ENCODE measurements around the gene TRIM59. TPM values are rescaled to one million over a fixed set of nuclear protein-coding genes. Genes with fewer than 3 reads are reported as not detected.

TRIM59 gene
- polyA plus RNA-seq, 1 of the 3 experiments (the other 2 are of a cell fraction) = 4.1 TPM

- TF ChIP-seq ZBTB33 (IDR thresholded peaks at IDR 0.05; ENCODE audit: borderline replicate concordance, low read depth) (no peak), TEAD4 (IDR thresholded peaks at IDR 0.05; ENCODE audit: borderline replicate concordance, insufficient read depth) (no peak), FOXJ3 (CRISPR knock-in tag; IDR thresholded peaks at IDR 0.05) (no peak), SIN3A (IDR thresholded peaks at IDR 0.05; ENCODE audit: borderline replicate concordance, low read depth, low read length) (no peak), EZH2phosphoT487 (IDR thresholded peaks at IDR 0.05; ENCODE audit: borderline replicate concordance, low read depth) (no peak; the same call in 1 of the 2 replicates), CTCF (IDR thresholded peaks at IDR 0.05) (no peak), NFIC (IDR thresholded peaks at IDR 0.05; ENCODE audit: borderline replicate concordance) (no peak)
Measured at GRCh38 chr3:160402221-160403027, 47.2 kb downstream of the TRIM59 start (continued).

GRCh38 chr3:160401291-160402095, 48.1 kb downstream of the TRIM59 start:
- no peak for DNase-seq
- H3K27me3 ChIP-seq (ENCODE audit: insufficient read depth) = no peaks in the 10 kb centered on the region
- peak overlapping the region; percentile 99 for H3K9ac ChIP-seq
- no peak overlapping the region for H2AFZ ChIP-seq (ENCODE audit: low read depth)
- H3K36me3 ChIP-seq (replicated peaks in 1 of 2; ENCODE audit: control insufficient read depth in 1 of 2, insufficient read depth in 2 of 2, low read length in 1 of 2) = peaks cover 25 to 27% of the 10 kb centered on the region in 2 experiments
- H3K27ac ChIP-seq (ENCODE audit: low read depth in 2 of 2, low read length in 1 of 2) = peak overlapping the region; percentile 88 to 94
- H3K79me2 ChIP-seq (ENCODE audit: insufficient read depth) = peaks cover 95% of the 10 kb centered on the region
- H3F3A ChIP-seq (replicated peaks; ENCODE audit: insufficient read depth) = peaks cover 11% of the 10 kb centered on the region
- peaks cover 6 to 11% of the 10 kb centered on the region in 2 experiments; a peak in 3 of 4 replicates for H3K4me1 ChIP-seq (ENCODE audit: control insufficient read depth in 1 of 2, insufficient read depth in 2 of 2, low read depth in 1 of 2, low read length in 1 of 2)
- 2% methylated on average over 16 of the region's 16 CpGs for WGBS (ENCODE audit: low lambda C conversion rate)
- peaks cover 24% of the 10 kb centered on the region; the same call in 1 of the 2 replicates for H4K20me1 ChIP-seq (ENCODE audit: insufficient read depth)
- H3K9me3 ChIP-seq = no peaks in the 10 kb centered on the region
- peak overlapping the region; percentile 79 to 96 for H3K4me3 ChIP-seq (ENCODE audit: low read depth in 2 of 2, low read length in 1 of 2)
- no peaks in the 10 kb centered on the region for H3K9me2 ChIP-seq
- ChIA-PET POLR2A (interaction anchor here (0.9 to 1.4 kb wide), 2 partner anchors 11 to 176 kb away, joined by 3 read pairs; partner anchors contain the start of gene C3orf80), CTCF (interaction anchor here (0.9 to 1.6 kb wide), 3 partner anchors 12 to 573 kb away, joined by 3 to 9 read pairs (median 6); no protein-coding TSS in a partner anchor)
- TF ChIP-seq USF1 (IDR thresholded peaks at IDR 0.05; ENCODE audit: borderline replicate concordance, low read depth) = no peak
- no peak for TF ChIP-seq RFX5 (IDR thresholded peaks at IDR 0.05; ENCODE audit: low read length)
- no peak for TF ChIP-seq SIN3A (IDR thresholded peaks at IDR 0.05; ENCODE audit: borderline replicate concordance, low read depth, low read length)
- TF ChIP-seq JUND (IDR thresholded peaks at IDR 0.05) = no peak
- TF ChIP-seq TEAD4 (IDR thresholded peaks at IDR 0.05; ENCODE audit: borderline replicate concordance, insufficient read depth) = no peak
- no peak for TF ChIP-seq FOSL2 (IDR thresholded peaks at IDR 0.05; ENCODE audit: borderline replicate concordance, low read depth)
- TF ChIP-seq EZH2phosphoT487 (IDR thresholded peaks at IDR 0.05; ENCODE audit: borderline replicate concordance, low read depth) = no peak
- TF ChIP-seq NFIC (IDR thresholded peaks at IDR 0.05; ENCODE audit: borderline replicate concordance) = no peak
- no peak for TF ChIP-seq NRF1 (IDR thresholded peaks at IDR 0.05; ENCODE audit: low read depth, low read length)
- no peak for TF ChIP-seq RCOR1 (IDR thresholded peaks at IDR 0.05; ENCODE audit: low read length)
- no peak for TF ChIP-seq FOXJ3 (CRISPR knock-in tag; IDR thresholded peaks at IDR 0.05)
- TF ChIP-seq EP300 (IDR thresholded peaks at IDR 0.05; ENCODE audit: borderline replicate concordance in 1 of 2, low read depth in 1 of 2, low read length in 1 of 2) = no peak
- no peak for TF ChIP-seq MXI1 (IDR thresholded peaks at IDR 0.05; ENCODE audit: low read depth, low read length)
- no peak for TF ChIP-seq CTCF (IDR thresholded peaks at IDR 0.05)
- TF ChIP-seq GATA2 (CRISPR knock-in tag; IDR thresholded peaks at IDR 0.05) = no peak
- no peak for TF ChIP-seq IRF3 (IDR thresholded peaks at IDR 0.05; ENCODE audit: low read depth, low read length)
- H3K4me2 ChIP-seq = peak overlapping the region; percentile 85
